Activated T-helper 1 cell treated with anti-CD3 and anti-CD28 coated beads, Interleukin-2, amount 50 U/mL, for 16 hours (primary cell): ENCODE measurements around the gene MMP11.

Experiments used
- DNase-seq, 2 donors: peaks; one replicate each; pipeline ENCODE4 v3.0.0-alpha.2; 2020; ENCODE audit warnings: low read depth in 1 of 2, low spot score in 1 of 2

The MMP11 gene

GRCh38 chr22:23780146-23780748 is 7.6 kb downstream of the MMP11 start:
- DNase-seq = no peak

- no peak for DNase-seq
Measured at GRCh38 chr22:23781065-23781464, 8.4 kb downstream of the MMP11 start.

GRCh38 chr22:23781511-23782183 is 9.0 kb downstream of the MMP11 start:
- no peak for DNase-seq

GRCh38 chr22:23782252-23782651 is 9.6 kb downstream of the MMP11 start:
- no peak for DNase-seq

- DNase-seq = no peak
Measured at GRCh38 chr22:23782703-23783102, 10.1 kb downstream of the MMP11 start.

- no peak for DNase-seq
Measured at GRCh38 chr22:23783265-23784150, 10.9 kb downstream of the MMP11 start.

GRCh38 chr22:23784215-23784732 is 11.6 kb downstream of the MMP11 start:
- DNase-seq = no peak

- DNase-seq = no peak
Measured at GRCh38 chr22:23786261-23786710, 13.6 kb downstream of the MMP11 start.

GRCh38 chr22:23786752-23787599 is 14.3 kb downstream of the MMP11 start, which contains the start of gene SMARCB1:
SMARCB1 (plus strand) TSS chr22:23786966; CDS start chr22:23787170, 204 bp downstream.
- peak; percentile 75 to 85 for DNase-seq

- DNase-seq = no peak
Measured at GRCh38 chr22:23787600-23787896, 14.9 kb downstream of the MMP11 start.

GRCh38 chr22:23787910-23788309 is 15.3 kb downstream of the MMP11 start:
- DNase-seq = no peak

- no peak for DNase-seq
Measured at GRCh38 chr22:23789121-23789520, 16.5 kb downstream of the MMP11 start.

- no peak for DNase-seq
Measured at GRCh38 chr22:23789638-23790037, 17.0 kb downstream of the MMP11 start.

- DNase-seq = no peak
Measured at GRCh38 chr22:23790819-23791737, 18.4 kb downstream of the MMP11 start.

- DNase-seq = no peak
Measured at GRCh38 chr22:23791738-23792645, 19.3 kb downstream of the MMP11 start.

GRCh38 chr22:23793326-23793725 is 20.7 kb downstream of the MMP11 start:
- DNase-seq = no peak

GRCh38 chr22:23796461-23796860 is 23.8 kb downstream of the MMP11 start:
- DNase-seq = no peak

- DNase-seq = no peak
Measured at GRCh38 chr22:23800297-23801237, 27.9 kb downstream of the MMP11 start.
